GM19351 (cell line): ENCODE data around the gene KSR1.
"Not testable (repeated sequence)": the region's sequence is repeated elsewhere in the genome, so short reads cannot be mapped to it uniquely, and the experiment has no call there.

Experiments
- ATAC-seq: cut with Tn5 transposase; IDR thresholded peaks from one replicate; pipeline ENCODE4 v1.9.1; 2021; ENCODE audit warnings: mild to moderate bottlenecking, moderate library complexity; ENCODE audit not compliant: unreplicated experiment

KSR1 gene

GRCh38 chr17:27455914-27456680 lies at the start of gene KSR1:
TSS of gene KSR1 (plus strand) at chr17:27456448. CDS start at chr17:27456644, 196 bp downstream.
- ATAC-seq, result peak; percentile 90

- ATAC-seq, result no peak
These were observed 48.1 kb upstream of the KSR1 start for GRCh38 chr17:27407916-27408864.

- ATAC-seq, result no peak
These were observed 47.4 kb upstream of the KSR1 start for GRCh38 chr17:27408891-27409290.

GRCh38 chr17:27412158-27412557 lies 44.1 kb upstream of the KSR1 start:
- ATAC-seq, result not testable (repeated sequence)

- no peak for ATAC-seq
These were observed 42.9 kb upstream of the KSR1 start for GRCh38 chr17:27413315-27413714.

- peak; percentile 60 for ATAC-seq
These were observed 42.5 kb upstream of the KSR1 start for GRCh38 chr17:27413792-27414191.

GRCh38 chr17:27414271-27414670 lies 42.0 kb upstream of the KSR1 start:
- ATAC-seq, result no peak

GRCh38 chr17:27414694-27415093 lies 41.6 kb upstream of the KSR1 start:
- ATAC-seq, result no peak

- ATAC-seq, result no peak
These were observed 41.0 kb upstream of the KSR1 start for GRCh38 chr17:27415120-27415795.

- ATAC-seq, result no peak
These were observed 38.5 kb upstream of the KSR1 start for GRCh38 chr17:27417596-27418365.

- no peak for ATAC-seq
These were observed 38.0 kb upstream of the KSR1 start for GRCh38 chr17:27418366-27418615.

- ATAC-seq, result no peak
These were observed 37.1 kb upstream of the KSR1 start for GRCh38 chr17:27419156-27419555.

GRCh38 chr17:27420211-27420950 lies 35.9 kb upstream of the KSR1 start:
- ATAC-seq, result no peak

- ATAC-seq, result no peak
These were observed 35.1 kb upstream of the KSR1 start for GRCh38 chr17:27421111-27421510.

- ATAC-seq, result not testable (repeated sequence)
These were observed 34.6 kb upstream of the KSR1 start for GRCh38 chr17:27421626-27422025.

GRCh38 chr17:27422601-27423000 lies 33.6 kb upstream of the KSR1 start:
- ATAC-seq, result no peak

GRCh38 chr17:27423651-27424050 lies 32.6 kb upstream of the KSR1 start:
- no peak for ATAC-seq

- no peak for ATAC-seq
These were observed 31.7 kb upstream of the KSR1 start for GRCh38 chr17:27424516-27424915.

GRCh38 chr17:27424941-27425340 lies 31.3 kb upstream of the KSR1 start:
- no peak for ATAC-seq

GRCh38 chr17:27425571-27425970 lies 30.7 kb upstream of the KSR1 start:
- ATAC-seq, result not testable (repeated sequence)
